GM12872 (cell line): ENCODE data around the gene ELMO2.

Experiments used
- TF ChIP-seq, protein P1 (sequence below): IDR thresholded peaks from 3 replicates; pipeline ENCODE4 v1.5.1; 2011; ENCODE audit warnings: low read depth, mild to moderate bottlenecking, low read length, moderate library complexity; ENCODE audit not compliant: insufficient read depth

Gene ELMO2

DNA sequence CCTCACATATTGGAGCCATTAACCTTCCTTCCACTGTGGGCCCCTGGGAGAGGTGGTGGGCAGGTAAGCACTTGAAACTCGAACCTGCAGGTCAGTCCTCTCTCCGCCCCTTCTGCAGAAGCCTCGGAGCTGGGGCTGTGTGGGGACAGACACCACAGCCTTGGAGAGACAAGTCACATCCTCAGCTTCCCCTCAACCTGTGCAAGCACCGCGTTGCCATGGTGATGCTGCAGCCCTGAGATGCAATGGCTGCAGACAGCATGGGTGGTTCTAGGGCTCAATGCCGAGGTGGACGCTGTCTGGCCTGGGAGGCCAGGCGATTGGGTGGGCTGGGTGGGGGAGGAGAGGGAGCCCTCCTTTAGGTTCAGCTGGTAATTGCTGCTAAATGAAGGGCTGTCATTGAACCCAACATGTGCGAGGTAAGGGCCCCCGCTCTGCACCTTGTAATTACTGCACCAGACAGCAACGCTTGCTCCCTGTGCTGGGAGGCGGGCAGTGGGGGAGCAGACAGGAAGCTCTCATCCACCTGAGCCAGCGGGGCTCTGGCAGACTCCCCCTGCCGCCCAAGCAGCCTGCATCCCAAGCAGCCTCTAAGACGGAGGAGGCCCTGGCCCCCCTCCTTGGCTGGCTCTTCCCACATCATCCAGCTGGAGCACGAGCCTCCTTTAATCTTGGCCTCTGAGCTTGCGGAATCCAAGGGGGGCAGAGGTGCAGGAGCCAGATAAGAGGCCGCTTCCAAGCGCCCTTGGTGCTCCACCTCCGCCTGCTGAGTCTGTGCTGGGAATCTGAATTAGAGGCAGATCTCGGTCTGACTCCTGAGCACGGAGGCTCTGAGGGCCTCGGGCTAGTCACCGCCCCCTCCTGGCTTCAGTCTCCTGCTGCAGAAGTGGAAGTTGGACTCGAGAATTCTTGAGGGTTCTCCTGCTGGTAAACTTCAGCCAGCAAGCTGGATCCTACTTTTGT lies 58.3 kb downstream of the ELMO2 start:
- TF ChIP-seq, protein P1, sequence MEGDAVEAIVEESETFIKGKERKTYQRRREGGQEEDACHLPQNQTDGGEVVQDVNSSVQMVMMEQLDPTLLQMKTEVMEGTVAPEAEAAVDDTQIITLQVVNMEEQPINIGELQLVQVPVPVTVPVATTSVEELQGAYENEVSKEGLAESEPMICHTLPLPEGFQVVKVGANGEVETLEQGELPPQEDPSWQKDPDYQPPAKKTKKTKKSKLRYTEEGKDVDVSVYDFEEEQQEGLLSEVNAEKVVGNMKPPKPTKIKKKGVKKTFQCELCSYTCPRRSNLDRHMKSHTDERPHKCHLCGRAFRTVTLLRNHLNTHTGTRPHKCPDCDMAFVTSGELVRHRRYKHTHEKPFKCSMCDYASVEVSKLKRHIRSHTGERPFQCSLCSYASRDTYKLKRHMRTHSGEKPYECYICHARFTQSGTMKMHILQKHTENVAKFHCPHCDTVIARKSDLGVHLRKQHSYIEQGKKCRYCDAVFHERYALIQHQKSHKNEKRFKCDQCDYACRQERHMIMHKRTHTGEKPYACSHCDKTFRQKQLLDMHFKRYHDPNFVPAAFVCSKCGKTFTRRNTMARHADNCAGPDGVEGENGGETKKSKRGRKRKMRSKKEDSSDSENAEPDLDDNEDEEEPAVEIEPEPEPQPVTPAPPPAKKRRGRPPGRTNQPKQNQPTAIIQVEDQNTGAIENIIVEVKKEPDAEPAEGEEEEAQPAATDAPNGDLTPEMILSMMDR = no peak

- TF ChIP-seq, protein P1 = no peak
These were observed 59.6 kb downstream of the ELMO2 start for GRCh38 chr20:46346770-46347169.

- TF ChIP-seq, protein P1 = no peak
These were observed 61.8 kb downstream of the ELMO2 start for GRCh38 chr20:46344488-46345162.

- TF ChIP-seq, protein P1 = no peak
These were observed 62.4 kb downstream of the ELMO2 start for GRCh38 chr20:46343975-46344357.

DNA sequence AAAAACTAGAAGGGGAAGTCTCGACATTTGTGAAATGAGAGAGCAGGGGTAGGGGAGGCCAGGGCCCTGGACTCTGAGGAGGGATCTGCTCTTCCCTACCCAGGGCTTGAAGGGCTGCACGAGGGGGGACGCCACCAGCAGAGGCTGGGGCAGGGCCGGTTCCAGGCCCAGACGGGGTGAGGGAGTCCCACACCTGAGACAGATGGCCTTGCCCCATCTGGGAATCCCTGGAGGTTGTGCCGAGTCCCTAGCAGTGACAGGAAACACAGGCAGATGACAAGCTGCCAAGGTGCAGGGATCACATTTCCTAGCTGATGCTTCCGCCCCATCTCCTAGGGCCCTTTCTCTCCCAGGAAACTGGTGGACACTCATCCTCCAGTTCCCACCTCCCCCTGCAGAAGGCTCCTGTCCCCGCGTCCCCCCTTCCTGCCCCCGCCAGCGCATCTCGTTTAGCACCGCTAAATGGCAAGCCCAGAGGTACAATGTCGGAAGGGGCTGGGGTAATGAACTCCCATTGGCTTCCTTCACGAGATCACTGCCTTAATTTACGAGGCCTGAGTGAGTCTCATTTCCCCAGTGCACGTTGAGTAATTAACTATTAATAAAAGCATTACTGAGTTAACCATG lies 63.0 kb downstream of the ELMO2 start:
- TF ChIP-seq, protein P1 = no peak

GRCh38 chr20:46342451-46343347 lies 63.7 kb downstream of the ELMO2 start:
- TF ChIP-seq, protein P1 = no peak
